Frontal cortex (tissue), 4 donors: ENCODE data around the gene PTPRN2. TPM values are rescaled to one million over a fixed set of nuclear protein-coding genes. Genes with fewer than 3 reads are reported as not detected.
"Not testable (repeated sequence)": the region's sequence is repeated elsewhere in the genome, so short reads cannot be mapped to it uniquely, and the experiment has no call there.

ENCODE experiments used
- DNase-seq, 2 donors: peaks; one replicate each; pipeline ENCODE4 v3.0.0; 2012; ENCODE audit warnings: low spot score in 2 of 2
- FAIRE-seq: peaks from 2 replicates; lab custom pipeline; 2012; peaks lifted over from hg19 to GRCh38; lab: Jason Lieb, UNC
- total RNA-seq: library from RNA; depleted of rRNA; stranded (reverse); fragments of >200 nt; gene quantifications from one replicate; pipeline ENCODE4 v1.2.3, GENCODE V29; 2014
- donor health status: control.
- donor health status: control.
- donor health status: control.

PTPRN2 gene
- total RNA-seq, 1 donor from 2014 or later: 52.2 TPM

- FAIRE-seq: no peak
- DNase-seq: no peak
Measured at GRCh38 chr7:158414002-158414401, 173.6 kb downstream of the PTPRN2 start.

DNA sequence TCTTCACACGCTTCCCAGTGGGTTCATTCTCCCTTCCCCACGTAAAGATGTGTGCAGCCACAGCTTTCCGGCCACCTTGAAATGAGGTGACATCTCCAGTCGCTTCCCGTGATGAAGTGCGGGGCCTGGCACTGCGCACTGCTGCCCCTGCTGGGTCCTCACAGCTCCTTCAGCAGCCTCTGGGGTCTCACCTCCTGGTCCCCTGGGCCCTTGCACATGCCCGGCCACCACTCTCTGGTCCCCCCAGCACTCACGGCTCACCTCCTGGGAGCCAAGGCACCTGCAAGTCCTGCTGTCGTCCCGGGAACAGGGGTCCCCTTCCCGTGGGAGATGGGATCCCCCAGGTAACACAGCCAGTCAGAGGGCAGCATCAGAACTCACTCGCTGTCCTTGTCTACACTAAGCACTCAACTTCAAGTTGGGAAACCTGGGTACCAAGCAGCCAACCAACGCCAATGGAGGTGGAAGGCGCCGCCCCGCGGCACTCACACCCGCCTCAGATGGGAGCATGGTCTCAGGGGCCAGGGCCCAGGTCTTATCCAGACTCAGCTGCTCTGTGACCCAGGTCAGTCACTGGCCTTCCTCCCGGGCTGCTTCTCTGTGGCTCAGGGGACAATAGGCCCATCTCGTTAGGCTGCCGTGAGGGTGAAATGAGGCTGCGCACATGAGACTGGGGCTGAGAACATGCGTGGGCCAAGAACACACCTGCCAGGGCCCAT lies 176.2 kb downstream of the PTPRN2 start:
- FAIRE-seq (no peak), DNase-seq (no peak)

DNA sequence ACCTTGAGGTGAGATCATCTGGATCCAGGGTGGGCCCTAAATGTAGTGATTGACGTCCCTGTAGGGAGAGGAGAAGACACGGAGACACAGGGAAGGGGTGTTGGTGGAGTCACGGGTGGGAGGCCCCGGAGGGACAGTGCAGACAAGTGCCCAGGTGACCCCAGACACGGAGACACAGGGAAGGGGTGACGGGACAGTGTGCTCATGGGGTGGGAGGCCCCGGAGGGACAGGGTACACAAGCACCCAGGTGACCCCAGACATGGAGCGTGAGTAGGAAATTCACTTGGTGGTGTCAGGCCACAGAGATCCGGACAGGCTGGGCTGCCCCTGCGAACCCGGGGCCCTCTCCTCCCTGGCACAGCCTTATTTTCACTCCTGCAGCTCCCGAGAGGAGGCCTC lies 176.9 kb downstream of the PTPRN2 start:
- DNase-seq: no peak
- no peak for FAIRE-seq

GRCh38 chr7:158409816-158410330 lies 177.8 kb downstream of the PTPRN2 start:
- no peak for FAIRE-seq
- DNase-seq: no peak

GRCh38 chr7:158409120-158409519 lies 178.5 kb downstream of the PTPRN2 start:
- DNase-seq: no peak
- no peak for FAIRE-seq

- FAIRE-seq (no peak), DNase-seq (no peak)
Measured at GRCh38 chr7:158408318-158408920, 179.2 kb downstream of the PTPRN2 start.

DNA sequence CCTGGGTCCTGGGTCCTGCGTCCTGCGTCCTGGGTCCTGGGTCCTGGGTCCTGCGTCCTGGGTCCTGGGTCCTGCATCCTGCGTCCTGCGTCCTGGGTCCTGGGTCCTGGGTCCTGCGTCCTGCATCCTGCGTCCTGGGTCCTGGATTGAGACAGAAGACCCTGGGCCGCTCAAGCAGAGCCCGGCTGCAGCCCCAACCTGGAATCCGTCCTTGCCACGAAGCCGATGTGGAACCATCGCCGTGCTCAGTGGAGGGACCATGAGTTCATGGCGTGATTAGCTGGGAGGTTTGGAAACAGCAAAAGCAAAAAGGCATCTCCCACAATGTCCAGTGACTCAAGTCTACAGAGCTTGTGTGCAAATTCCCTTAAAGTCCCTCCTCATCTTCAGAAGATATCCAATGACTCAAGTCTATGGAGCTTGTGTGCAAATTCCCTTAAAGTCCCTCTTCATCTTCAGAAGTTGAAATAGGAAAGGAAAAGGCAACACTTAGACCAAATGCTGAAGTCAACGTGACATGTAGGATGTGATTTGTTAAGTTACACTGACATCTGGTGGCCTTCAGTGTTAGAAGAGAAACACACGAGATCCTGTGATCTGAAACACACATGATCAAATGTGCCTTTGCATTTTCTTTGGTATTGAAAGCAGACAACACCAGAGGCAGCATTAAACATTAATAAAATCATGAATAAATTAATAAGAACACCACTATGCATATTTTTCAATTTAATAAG lies 179.9 kb downstream of the PTPRN2 start:
- DNase-seq (peak; percentile 71 to 75), FAIRE-seq (peak; percentile 86)

DNA sequence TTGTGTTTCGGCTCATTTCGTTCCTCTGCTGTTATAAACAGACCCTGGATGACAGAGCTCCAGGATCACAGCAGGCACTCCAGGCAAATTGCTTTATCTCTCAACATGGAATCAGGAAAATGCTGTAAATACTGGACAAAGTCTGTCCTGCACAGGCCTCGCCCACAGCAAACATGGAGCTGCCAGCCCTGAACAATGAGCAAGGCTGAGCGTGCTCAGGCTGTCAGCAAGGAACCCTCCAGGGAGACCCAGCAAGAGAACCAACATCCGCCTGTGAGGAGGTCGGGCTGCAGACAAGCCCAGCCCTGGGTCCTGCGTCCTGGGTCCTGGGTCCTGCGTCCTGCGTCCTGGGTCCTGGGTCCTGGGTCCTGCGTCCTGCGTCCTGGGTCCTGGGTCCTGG lies 180.8 kb downstream of the PTPRN2 start:
- no peak for DNase-seq

GRCh38 chr7:158406364-158406763 lies 181.3 kb downstream of the PTPRN2 start:
- no peak for FAIRE-seq
- DNase-seq: no peak

More for the DNA sequence above, 180.8 kb downstream of the PTPRN2 start:
- no peak for FAIRE-seq

GRCh38 chr7:158405771-158406170 lies 181.9 kb downstream of the PTPRN2 start:
- FAIRE-seq, DNase-seq: not testable (repeated sequence)

DNA sequence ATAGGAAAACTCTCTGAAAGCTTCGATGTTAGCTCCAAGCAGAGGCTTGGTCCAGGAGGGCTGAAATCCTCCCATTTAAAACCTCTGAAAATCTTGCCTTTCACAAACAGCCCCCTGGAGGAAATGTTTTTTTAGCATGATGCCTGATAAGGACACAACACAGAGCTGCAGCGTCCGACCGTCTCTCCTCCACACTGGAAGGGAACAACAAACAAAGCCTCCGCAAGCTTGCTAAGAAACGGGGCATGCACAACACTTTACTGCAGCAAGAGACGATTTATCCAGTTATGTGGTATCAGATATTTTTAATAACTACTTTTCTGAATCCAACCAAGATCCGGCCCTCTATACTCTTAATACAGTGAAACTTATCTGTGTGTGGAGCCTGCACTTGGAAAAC lies 182.3 kb downstream of the PTPRN2 start:
- FAIRE-seq (no peak), DNase-seq (no peak)

- no peak for FAIRE-seq
- no peak for DNase-seq
Measured at GRCh38 chr7:158404031-158404761, 183.4 kb downstream of the PTPRN2 start.

- no peak for DNase-seq
- no peak for FAIRE-seq
Measured at GRCh38 chr7:158403013-158403821, 184.4 kb downstream of the PTPRN2 start.

DNA sequence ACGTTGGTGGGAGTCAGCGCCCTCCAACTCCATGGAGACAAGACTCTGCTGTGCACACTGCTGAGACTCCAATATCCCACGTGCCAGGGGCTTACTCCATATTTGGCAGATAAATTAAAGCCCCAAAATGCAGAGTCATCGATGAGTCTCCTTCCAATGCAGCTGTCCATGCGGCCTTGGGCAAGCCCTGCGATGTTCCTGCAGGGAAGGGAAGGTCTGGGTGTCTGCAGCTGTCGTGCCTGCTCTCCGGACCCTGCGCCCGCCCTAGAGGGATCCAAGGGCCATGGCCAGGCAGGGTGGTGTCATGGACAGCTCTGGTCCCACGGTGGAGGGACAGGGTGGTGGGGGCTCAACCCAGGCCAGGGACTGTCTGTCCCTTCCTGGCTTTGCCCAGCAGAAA lies 185.2 kb downstream of the PTPRN2 start:
- DNase-seq: no peak
- FAIRE-seq: no peak

GRCh38 chr7:158401826-158402225 lies 185.8 kb downstream of the PTPRN2 start:
- no peak for FAIRE-seq

GRCh38 chr7:158401295-158401694 lies 186.3 kb downstream of the PTPRN2 start:
- no peak for FAIRE-seq

More at GRCh38 chr7:158401826-158402225, 185.8 kb downstream of the PTPRN2 start:
- DNase-seq: no peak

GRCh38 chr7:158400601-158401225 lies 186.9 kb downstream of the PTPRN2 start:
- FAIRE-seq (no peak), DNase-seq (no peak)

More at GRCh38 chr7:158401295-158401694, 186.3 kb downstream of the PTPRN2 start:
- no peak for DNase-seq

DNA sequence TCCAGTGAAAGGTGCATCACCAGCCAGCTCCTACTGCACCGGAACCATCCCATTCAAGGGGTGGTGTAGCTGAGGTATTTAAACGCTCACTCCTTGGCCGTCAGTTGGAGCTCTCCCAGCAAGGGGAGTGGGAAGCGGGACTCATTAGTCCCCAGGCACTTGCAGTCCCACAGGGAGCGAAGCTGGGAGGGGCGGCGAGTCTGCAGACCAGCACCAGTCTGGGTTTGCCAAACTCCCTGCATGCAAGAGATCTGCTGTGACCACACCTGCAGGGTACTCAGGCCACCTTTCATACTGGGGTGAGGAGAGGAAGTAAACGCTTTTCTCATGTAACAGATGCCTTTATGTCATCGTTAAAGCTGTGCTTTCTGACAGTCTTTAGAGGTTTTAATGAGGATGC lies 187.9 kb downstream of the PTPRN2 start:
- no peak for FAIRE-seq
- DNase-seq: no peak

GRCh38 chr7:158398750-158399149 lies 188.9 kb downstream of the PTPRN2 start:
- DNase-seq (no peak), FAIRE-seq (no peak)
